ENCODE results near the gene GALNT18.

DNA sequence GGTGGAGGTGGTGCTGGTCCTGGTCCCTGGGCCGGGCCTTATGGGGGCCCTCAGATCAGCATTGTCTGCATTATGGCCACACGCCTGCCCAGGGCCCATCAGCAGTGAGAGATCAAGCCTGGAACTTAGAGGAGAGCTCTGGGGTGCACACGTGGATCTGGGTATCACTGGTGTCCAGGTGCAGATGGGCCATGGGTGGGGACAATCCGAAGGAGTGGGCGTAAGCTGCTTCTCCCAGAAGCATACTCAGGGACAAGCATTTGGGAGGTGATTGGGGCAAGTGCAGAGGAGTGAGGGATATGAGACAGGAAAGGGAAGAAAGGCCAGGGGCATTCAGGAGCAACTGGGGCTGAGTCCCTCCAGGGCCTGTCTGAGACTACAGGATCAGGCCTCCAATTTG lies 353.1 kb downstream of the GALNT18 start:
- TF ChIP-seq, protein P1, sequence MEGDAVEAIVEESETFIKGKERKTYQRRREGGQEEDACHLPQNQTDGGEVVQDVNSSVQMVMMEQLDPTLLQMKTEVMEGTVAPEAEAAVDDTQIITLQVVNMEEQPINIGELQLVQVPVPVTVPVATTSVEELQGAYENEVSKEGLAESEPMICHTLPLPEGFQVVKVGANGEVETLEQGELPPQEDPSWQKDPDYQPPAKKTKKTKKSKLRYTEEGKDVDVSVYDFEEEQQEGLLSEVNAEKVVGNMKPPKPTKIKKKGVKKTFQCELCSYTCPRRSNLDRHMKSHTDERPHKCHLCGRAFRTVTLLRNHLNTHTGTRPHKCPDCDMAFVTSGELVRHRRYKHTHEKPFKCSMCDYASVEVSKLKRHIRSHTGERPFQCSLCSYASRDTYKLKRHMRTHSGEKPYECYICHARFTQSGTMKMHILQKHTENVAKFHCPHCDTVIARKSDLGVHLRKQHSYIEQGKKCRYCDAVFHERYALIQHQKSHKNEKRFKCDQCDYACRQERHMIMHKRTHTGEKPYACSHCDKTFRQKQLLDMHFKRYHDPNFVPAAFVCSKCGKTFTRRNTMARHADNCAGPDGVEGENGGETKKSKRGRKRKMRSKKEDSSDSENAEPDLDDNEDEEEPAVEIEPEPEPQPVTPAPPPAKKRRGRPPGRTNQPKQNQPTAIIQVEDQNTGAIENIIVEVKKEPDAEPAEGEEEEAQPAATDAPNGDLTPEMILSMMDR (IDR thresholded peaks at IDR 0.05; ENCODE audit: poor library complexity, severe bottlenecking): no peak
- no peak for TF ChIP-seq EP300 (conservative IDR thresholded peaks at IDR 0.05; ENCODE audit: poor library complexity, severe bottlenecking)
- TF ChIP-seq EZH2 (IDR thresholded peaks at IDR 0.05; ENCODE audit: borderline replicate concordance, insufficient read depth, low read length, poor library complexity, severe bottlenecking): no peak
- no peak for TF ChIP-seq POLR2AphosphoS5 (IDR thresholded peaks at IDR 0.05)
- no peak for TF ChIP-seq RAD21 (conservative IDR thresholded peaks at IDR 0.05)

All from neural cell (in vitro differentiated cells).